Measurements from ENCODE around the gene ATXN7. TPM values are rescaled to one million over a fixed set of nuclear protein-coding genes. Genes with fewer than 3 reads are reported as not detected.

ATXN7 gene
- polyA plus RNA-seq, 3 donors, result 2.7 to 29.5 (median 3.2) TPM

DNA sequence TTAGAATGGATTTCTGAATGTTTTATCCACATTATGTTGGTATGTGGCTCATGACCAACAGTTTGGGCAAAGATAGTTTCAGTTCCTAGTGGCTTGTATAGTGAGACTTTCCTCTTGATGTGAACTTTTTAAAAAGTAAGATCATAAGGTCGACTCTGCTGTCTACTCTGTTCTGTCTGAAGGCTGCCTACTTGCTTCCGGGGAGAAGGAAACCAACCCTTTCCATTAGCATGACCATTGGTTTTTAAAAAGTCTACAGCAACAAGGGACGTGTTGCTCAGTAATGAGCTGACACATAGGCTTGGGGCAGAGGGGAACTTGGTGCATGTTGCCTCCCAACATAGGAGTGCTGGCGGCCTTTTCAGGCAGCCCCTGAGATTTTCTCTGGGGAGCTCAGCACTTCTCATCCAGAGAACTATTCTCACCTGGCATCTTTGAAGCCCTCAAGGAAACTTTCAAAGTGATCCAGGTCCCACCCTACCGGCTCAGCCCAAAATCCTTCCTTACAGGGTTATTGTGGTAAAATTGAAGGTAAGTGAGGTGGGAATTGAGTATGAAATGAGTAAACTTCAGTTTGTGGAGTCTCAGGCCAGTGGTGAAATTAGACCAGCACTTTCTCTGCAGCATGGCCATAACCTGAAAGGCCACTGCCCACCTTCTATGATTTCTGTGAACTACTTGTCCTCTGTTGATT, 129.0 kb downstream of the ATXN7 start:
- H3K27ac Mint-ChIP-seq, result peak overlapping the region in 6 of 7 donors; percentile 27 to 76 (median 42)
- no peaks in the 10 kb centered on the region for H3K79me2 ChIP-seq (ENCODE audit: insufficient read depth, low read length)
- no peak overlapping the region for H2AFZ ChIP-seq (ENCODE audit: insufficient read depth, low read depth, low read length, poor library complexity, severe bottlenecking)
- H3K36me3 ChIP-seq (replicated peaks in 1 of 2; ENCODE audit: control insufficient read depth in 1 of 2, insufficient read depth in 2 of 2, low read length in 2 of 2), result peaks cover 74 to 96% of the 10 kb centered on the region in 2 donors
- no peak overlapping the region for H3K9ac ChIP-seq (ENCODE audit: insufficient read depth, low read length, poor library complexity, severe bottlenecking)
- no peaks in the 10 kb centered on the region for H3K27me3 ChIP-seq (ENCODE audit: control insufficient read depth in 2 of 2, insufficient read depth in 2 of 2, low read length in 2 of 2)
- H3K9me3 Mint-ChIP-seq, result no peaks in the 10 kb centered on the region
- TF ChIP-seq, protein P1, sequence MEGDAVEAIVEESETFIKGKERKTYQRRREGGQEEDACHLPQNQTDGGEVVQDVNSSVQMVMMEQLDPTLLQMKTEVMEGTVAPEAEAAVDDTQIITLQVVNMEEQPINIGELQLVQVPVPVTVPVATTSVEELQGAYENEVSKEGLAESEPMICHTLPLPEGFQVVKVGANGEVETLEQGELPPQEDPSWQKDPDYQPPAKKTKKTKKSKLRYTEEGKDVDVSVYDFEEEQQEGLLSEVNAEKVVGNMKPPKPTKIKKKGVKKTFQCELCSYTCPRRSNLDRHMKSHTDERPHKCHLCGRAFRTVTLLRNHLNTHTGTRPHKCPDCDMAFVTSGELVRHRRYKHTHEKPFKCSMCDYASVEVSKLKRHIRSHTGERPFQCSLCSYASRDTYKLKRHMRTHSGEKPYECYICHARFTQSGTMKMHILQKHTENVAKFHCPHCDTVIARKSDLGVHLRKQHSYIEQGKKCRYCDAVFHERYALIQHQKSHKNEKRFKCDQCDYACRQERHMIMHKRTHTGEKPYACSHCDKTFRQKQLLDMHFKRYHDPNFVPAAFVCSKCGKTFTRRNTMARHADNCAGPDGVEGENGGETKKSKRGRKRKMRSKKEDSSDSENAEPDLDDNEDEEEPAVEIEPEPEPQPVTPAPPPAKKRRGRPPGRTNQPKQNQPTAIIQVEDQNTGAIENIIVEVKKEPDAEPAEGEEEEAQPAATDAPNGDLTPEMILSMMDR (IDR thresholded peaks at IDR 0.05), result no peak
- H3K4me3 ChIP-seq (replicated peaks in 1 of 3; ENCODE audit: low read depth in 2 of 3, low read length in 3 of 3), result no peak overlapping the region
- H3K27me3 Mint-ChIP-seq (ENCODE audit: low read depth in 3 of 3), result no peaks in the 10 kb centered on the region
- peaks cover 5 to 8% of the 10 kb centered on the region in 2 donors for H3K4me1 ChIP-seq (ENCODE audit: control insufficient read depth in 1 of 2, insufficient read depth in 2 of 2, low read length in 2 of 2)
- H3K4me3 Mint-ChIP-seq, result no peak overlapping the region
- peaks cover 35% of the 10 kb centered on the region for H4K20me1 ChIP-seq (ENCODE audit: insufficient read depth, low read length)
- no peak overlapping the region for H3K4me2 ChIP-seq (replicated peaks; ENCODE audit: extremely low read depth, low read length, poor library complexity, severe bottlenecking)
- no peaks in the 10 kb centered on the region for H3K9me3 ChIP-seq (replicated peaks in 1 of 2; ENCODE audit: control insufficient read depth in 1 of 2, insufficient read depth in 1 of 2, low read length in 2 of 2)
- peaks cover 18% of the 10 kb centered on the region for H3K4me1 Mint-ChIP-seq
- peaks cover 79 to 96% of the 10 kb centered on the region in 2 donors for H3K36me3 Mint-ChIP-seq
- peak overlapping the region; percentile 14 to 63 for H3K27ac ChIP-seq (ENCODE audit: low read depth in 1 of 2, low read length in 2 of 2)
- WGBS (ENCODE audit: insufficient coverage), result 35% methylated on average over 2 of the region's 5 CpGs
- no peak for DNase-seq
- intact Hi-C loops (cut with micrococcal nuclease), result loop anchor here in 1 of 2 donors (10.0 kb wide), 1 partner anchor 128 kb away; the partner anchor contains the start of genes ATXN7 and THOC7

DNA sequence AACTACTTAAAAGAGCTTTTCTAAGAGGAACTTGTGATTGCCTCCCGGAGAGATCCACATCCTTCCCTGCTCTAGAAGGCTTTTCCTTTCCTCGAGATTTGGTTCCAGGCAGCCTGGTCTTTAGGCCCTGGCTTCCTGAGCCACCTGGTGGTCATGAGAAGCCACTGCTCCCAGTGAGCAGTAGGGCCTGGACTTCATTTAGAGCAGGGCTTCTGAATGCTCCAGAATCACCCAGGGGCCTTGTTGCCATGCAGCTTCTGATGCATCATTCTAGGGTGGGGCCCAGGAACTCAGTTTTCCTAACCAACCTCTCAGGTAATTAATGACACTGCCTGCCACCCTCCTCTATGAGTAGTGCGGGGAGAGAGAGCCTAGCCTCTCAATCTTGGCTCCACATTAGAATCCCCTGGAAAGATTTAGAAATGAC, 130.0 kb downstream of the ATXN7 start:
- Histone ChIP-seq H4K20me1 (ENCODE audit: insufficient read depth, low read length) (peaks cover 34% of the 10 kb centered on the region), H3K9me3 (replicated peaks in 1 of 2; ENCODE audit: control insufficient read depth in 1 of 2, insufficient read depth in 1 of 2, low read length in 2 of 2) (no peaks in the 10 kb centered on the region), H3K79me2 (ENCODE audit: insufficient read depth, low read length) (no peaks in the 10 kb centered on the region), H3K4me3 (replicated peaks in 1 of 3; ENCODE audit: low read depth in 2 of 3, low read length in 3 of 3) (no peak overlapping the region), H3K4me2 (replicated peaks; ENCODE audit: extremely low read depth, low read length, poor library complexity, severe bottlenecking) (no peak overlapping the region), H3K4me1 (ENCODE audit: control insufficient read depth in 1 of 2, insufficient read depth in 2 of 2, low read length in 2 of 2) (peaks cover 5 to 8% of the 10 kb centered on the region in 2 donors), H3K9ac (ENCODE audit: insufficient read depth, low read length, poor library complexity, severe bottlenecking) (no peak overlapping the region), H3K36me3 (replicated peaks in 1 of 2; ENCODE audit: control insufficient read depth in 1 of 2, insufficient read depth in 2 of 2, low read length in 2 of 2) (peaks cover 73 to 96% of the 10 kb centered on the region in 2 donors), H3K27me3 (ENCODE audit: control insufficient read depth in 2 of 2, insufficient read depth in 2 of 2, low read length in 2 of 2) (no peaks in the 10 kb centered on the region), H2AFZ (ENCODE audit: insufficient read depth, low read depth, low read length, poor library complexity, severe bottlenecking) (no peak overlapping the region), H3K27ac (ENCODE audit: low read depth in 1 of 2, low read length in 2 of 2) (peak overlapping the region in 1 of 2 donors; percentile 63)
- intact Hi-C loops (cut with micrococcal nuclease), result loop anchor here in 1 of 2 donors (10.0 kb wide), 1 partner anchor 129 kb away; the partner anchor contains the start of genes ATXN7 and THOC7
- no peaks in the 10 kb centered on the region for H3K27me3 Mint-ChIP-seq (ENCODE audit: low read depth in 3 of 3)
- H3K27ac Mint-ChIP-seq, result peak overlapping the region in 6 of 7 donors; percentile 4 to 70 (median 63)
- peaks cover 78 to 96% of the 10 kb centered on the region in 2 donors for H3K36me3 Mint-ChIP-seq
- H3K4me3 Mint-ChIP-seq, result peak overlapping the region in 1 of 2 donors; percentile 13
- peaks cover 18% of the 10 kb centered on the region for H3K4me1 Mint-ChIP-seq
- TF ChIP-seq, protein P1 (IDR thresholded peaks at IDR 0.05), result peak; percentile 87
- 33% methylated on average over 3 of the region's 3 CpGs for WGBS (ENCODE audit: insufficient coverage)
- DNase-seq, result peak; percentile 53 to 68 (median 65)
- H3K9me3 Mint-ChIP-seq, result no peaks in the 10 kb centered on the region
